ENCODE results near the gene RAB27A.
"Not testable (repeated sequence)": the region's sequence is repeated elsewhere in the genome, so short reads cannot be mapped to it uniquely, and the experiment has no call there.

RAB27A gene

DNA sequence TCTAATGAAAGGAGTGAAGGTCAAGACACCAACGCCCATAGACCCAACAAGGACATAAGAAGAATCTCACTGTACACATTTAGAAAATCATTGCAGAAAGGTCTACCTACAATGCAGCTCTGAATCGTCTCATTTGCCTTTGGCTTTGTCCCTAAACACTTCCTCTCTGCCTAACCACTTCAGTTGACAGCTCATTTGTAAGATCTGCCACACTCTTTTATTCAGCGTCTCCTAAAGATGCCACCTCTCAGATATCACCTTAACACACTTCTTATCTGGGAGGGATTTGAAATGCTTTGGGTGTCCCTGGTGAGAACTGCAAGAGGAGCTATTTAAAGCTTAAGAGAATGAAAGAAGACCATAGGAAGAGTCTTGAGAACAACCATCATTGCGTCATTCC is 38.7 kb downstream of the RAB27A start:
- DNase-seq (ENCODE audit: low read depth in 3 of 3), result no peak

- no peak for DNase-seq (ENCODE audit: low read depth in 3 of 3)
Observed at GRCh38 chr15:55250392-55250791, 39.2 kb downstream of the RAB27A start.

DNA sequence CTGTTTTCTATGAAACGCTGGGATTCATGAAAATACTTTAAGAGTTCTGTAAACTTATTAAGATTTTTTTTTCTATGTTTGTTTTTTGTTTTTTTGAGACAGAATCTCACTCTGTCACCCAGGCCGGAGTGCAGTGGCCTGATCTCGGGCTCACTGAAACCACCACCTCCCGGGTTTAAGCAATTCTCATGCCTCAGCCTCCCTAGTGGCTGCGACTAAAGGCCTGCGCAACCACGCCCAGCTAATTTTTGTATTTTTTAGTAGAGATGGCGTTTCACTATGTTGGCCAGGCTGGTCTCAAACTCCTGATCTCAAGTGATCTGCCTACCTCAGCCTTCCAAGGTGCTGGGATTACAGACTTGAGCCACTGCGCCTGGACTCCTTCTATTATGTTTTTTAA is 39.7 kb downstream of the RAB27A start:
- DNase-seq (ENCODE audit: low read depth in 3 of 3), result not testable (repeated sequence)

- DNase-seq (ENCODE audit: low read depth in 3 of 3), result no peak
Observed at GRCh38 chr15:55248895-55249294, 40.7 kb downstream of the RAB27A start.

GRCh38 chr15:55247766-55248427 is 41.7 kb downstream of the RAB27A start:
- DNase-seq (ENCODE audit: low read depth in 3 of 3), result no peak

- DNase-seq (ENCODE audit: low read depth in 3 of 3), result no peak
Observed at GRCh38 chr15:55247311-55247710, 42.3 kb downstream of the RAB27A start.

GRCh38 chr15:55246567-55246966 is 43.0 kb downstream of the RAB27A start:
- DNase-seq (ENCODE audit: low read depth in 3 of 3), result no peak

GRCh38 chr15:55245059-55245458 is 44.6 kb downstream of the RAB27A start:
- DNase-seq (ENCODE audit: low read depth in 3 of 3), result no peak

DNA sequence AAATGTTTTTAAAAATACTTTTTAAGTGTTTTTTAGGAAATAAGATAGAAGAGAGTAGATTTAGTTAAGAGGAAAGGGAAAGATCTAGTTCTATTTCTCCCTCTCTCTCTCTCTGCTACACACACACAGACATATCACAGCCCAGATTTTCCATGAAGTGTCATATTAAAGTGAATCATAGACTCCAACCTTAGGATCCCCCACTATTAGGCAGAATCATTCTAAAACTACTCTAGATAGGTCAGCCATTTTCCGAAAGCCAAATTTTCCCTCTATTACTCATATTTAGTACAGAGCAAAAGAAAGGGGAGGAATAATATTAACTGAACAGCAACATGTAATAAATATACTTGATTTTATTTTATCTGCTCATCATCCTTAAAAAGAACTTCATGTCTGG is 47.7 kb downstream of the RAB27A start:
- DNase-seq (ENCODE audit: low read depth in 3 of 3), result no peak

GRCh38 chr15:55241186-55241585 is 48.4 kb downstream of the RAB27A start:
- no peak for DNase-seq (ENCODE audit: low read depth in 3 of 3)

DNA sequence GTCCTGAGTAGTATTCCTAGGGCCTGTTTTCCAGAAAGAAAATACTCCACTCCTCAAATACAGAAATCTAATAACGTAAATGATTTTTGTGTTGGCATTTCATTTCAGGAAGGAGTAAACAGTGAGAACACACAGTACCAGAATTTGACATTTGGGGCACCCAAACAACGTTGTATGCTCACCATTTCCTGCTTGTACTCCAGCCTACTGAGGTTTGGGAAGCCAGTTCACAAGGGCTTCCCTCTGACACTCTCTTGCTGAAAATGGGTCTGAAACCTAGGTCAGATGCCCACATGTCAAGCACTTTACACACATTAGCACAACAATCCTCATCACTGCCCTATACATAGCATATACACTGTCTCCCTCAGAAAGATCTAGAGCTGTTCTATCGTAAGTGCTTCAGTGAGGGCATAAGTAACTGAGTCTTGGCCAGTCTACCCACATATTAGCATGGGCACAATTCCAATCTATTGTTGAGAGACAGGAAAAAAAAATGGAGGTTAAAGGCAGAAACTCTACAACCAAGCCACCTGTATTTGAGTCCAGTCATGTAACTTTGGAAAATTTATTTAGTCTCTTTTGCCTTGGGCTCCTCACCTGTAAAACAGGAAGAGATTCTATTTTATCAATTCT is 49.4 kb downstream of the RAB27A start:
- no peak for DNase-seq (ENCODE audit: low read depth in 3 of 3)

GRCh38 chr15:55239440-55240124 is 50.0 kb downstream of the RAB27A start:
- no peak for DNase-seq (ENCODE audit: low read depth in 3 of 3)

DNA sequence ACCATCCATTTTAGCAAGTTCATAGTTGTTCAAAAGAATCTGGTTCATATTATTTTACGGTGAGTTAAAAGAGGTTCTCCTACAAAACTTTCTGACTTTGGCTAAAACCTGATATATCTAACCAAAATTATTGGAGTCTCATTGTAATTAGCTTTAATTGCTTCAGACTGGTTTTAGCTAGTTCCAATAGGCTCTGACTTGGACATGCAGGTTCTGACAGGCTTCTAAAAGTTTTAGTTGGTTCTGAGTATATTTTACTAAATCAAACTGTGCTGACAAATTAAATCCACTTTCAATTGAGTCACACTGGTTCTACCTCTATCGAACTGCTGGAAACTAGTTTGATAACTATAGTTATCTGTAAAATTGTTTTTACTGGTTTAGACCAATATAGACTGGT is 50.7 kb downstream of the RAB27A start:
- DNase-seq (ENCODE audit: low read depth in 3 of 3), result no peak

GRCh38 chr15:55237219-55238130 is 52.1 kb downstream of the RAB27A start:
- no peak for DNase-seq (ENCODE audit: low read depth in 3 of 3)

DNA sequence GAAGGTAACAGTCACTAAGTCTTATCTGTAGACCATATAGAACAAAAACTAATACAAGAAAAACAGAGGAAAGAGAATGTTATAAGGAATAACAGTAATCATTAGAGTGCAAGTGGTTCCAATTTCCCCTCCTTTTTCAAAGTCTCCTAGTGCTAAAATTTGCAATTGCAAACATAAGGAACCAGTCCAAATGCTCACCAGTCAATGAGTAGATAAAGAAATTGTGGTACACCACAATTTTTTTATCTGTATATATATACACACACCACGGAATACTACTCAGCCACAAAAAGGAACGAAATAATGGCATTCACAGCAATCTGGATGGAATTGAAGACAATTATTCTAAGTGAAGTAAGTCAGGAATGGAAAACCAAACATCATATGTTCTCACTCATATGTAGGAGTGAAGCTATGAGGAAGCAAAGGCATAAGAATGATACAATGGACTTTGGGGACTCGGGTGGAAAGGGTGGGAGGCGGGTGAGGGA is 54.0 kb downstream of the RAB27A start:
- DNase-seq (ENCODE audit: low read depth in 3 of 3), result no peak

DNA sequence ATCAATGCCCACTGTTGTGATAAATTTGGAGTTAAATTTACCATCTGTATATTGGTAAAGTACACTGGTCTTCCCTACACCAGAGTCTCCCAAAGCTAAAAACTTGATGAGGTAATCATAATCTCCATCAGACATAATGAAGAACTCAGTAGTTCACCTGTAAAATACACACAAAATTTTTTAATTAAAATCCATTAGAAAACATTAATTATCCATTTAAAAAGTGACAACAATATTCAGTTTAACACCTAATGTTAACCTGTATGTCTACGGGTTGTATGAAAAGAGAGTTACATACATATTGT is 54.9 kb downstream of the RAB27A start:
- no peak for DNase-seq (ENCODE audit: low read depth in 3 of 3)

GRCh38 chr15:55234104-55234799 is 55.4 kb downstream of the RAB27A start:
- no peak for DNase-seq (ENCODE audit: low read depth in 3 of 3)

GRCh38 chr15:55231455-55231854 is 58.2 kb downstream of the RAB27A start:
- DNase-seq (ENCODE audit: low read depth in 3 of 3), result no peak

GRCh38 chr15:55230953-55231352 is 58.7 kb downstream of the RAB27A start:
- DNase-seq (ENCODE audit: low read depth in 3 of 3), result no peak

GRCh38 chr15:55230051-55230670 is 59.5 kb downstream of the RAB27A start:
- DNase-seq (ENCODE audit: low read depth in 3 of 3), result no peak

DNA sequence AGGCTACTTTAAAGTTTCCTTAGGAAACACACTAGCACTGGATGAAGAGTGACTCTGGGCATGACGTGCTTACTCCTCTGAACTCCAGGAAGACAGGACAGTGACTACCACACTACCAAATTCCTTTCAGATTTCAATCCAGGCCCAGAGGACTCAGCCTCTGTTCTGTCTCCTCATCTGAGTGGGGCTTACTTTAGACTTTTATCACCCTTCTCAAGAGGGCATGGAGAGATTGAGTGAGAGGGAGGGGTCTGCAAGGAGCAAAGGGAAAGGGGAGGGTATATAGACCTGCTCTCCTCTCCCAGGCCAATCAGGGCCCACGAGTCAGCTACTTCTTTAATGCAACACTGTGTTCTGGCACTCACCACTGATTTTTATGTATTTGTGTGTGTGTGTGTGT is 63.5 kb downstream of the RAB27A start:
- DNase-seq (ENCODE audit: low read depth in 3 of 3), result no peak
